Activated CD4-positive, alpha-beta T cell treated with anti-CD3 and anti-CD28 coated beads for 48 hours (primary cell): ENCODE data around the gene COMMD1.
"Not testable (repeated sequence)": the region's sequence is repeated elsewhere in the genome, so short reads cannot be mapped to it uniquely, and the experiment has no call there.

Experiments used
- DNase-seq: peaks from one replicate; pipeline ENCODE4 v3.0.0-alpha.2; 2020

The COMMD1 gene

DNA sequence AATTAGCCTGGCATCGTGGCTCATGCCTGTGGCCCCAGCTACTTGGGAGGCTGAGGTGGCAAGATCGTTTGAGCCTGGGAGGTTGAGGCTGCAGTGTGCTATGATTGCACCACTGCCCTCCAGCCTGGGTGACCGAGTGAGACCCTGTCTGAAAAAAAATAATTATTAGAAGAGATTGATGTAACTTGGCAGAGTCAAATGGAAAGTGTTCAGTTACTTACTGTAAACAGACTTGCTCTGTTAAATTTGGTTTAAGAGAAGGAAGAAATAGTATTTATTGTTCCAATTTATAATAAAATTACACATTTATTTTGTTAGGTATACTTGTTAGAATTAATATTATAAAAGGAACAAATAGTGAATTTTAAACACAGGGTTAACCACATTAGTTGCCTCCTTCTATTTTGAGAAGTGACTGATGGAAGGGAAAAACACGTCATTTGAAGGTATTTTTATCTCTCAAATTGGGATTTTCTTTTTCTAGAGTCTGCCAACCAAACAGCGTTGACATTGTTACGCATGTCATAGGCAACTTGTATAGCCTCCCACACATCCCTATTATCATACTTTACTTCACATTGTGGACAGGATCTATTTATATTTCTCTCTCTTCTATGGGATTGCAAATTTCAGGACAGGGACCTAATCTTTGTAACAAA lies 171.6 kb downstream of the COMMD1 start:
- DNase-seq, result no peak

DNA sequence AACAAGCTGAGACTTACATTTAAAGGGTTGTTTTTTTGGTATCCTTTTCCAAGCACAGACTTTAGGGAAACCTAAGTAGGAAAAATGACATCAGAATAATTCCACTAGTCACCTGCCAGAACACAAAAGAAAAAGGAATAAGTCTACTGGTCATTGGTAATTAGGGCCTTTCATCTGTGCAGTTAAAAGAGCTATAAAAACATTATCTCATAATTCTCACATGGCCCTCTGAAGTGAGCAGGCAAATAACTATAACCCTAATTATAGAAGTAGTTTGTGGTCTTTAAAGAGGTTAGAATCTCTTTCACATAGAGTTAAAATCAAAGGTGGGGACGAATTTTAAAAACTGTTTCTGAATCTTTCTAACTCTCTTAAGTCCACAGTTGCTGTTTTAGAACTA lies 179.3 kb downstream of the COMMD1 start:
- no peak for DNase-seq

GRCh38 chr2:62089658-62090057 lies 184.2 kb downstream of the COMMD1 start:
- no peak for DNase-seq

DNA sequence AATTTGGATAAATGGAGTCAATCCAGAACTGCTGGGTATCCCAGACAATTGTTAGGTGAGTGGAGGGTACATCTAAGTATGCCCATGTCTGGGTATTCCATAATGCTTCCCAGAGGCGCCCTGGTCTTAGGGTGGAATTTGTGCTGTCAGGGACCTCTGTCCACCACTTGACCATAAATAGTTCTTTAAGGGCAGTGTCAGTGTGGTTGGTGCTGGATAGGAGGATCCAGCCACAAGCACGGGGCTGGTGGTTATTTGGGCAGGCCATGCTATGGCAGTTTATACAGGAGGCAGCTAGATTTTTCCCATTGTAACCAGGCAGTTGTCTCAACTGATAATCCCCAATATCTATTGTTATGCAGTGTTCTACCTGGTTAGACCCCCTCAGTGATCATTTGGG lies 186.0 kb downstream of the COMMD1 start:
- DNase-seq, result no peak

DNA sequence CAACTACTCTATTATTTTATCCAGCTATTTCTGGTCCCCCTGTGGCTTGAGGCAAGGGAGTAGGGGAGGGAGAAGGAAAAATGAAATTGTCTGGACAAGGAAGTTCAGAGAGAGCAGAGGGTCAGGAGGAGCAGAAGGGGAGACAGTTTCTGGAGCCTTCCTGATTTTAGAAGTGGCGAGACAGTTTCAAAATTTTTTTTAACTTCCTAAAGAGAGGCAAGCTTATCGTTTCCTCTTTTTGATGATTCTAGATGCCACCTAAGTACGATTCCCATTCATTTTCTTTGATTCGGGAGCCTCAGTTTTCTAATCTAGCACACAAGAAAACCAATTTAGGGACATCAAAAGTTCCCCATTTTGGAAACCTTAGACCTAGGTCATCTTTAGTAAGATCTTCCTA lies 193.6 kb downstream of the COMMD1 start:
- no peak for DNase-seq

- DNase-seq, result no peak
These were observed 194.2 kb downstream of the COMMD1 start for GRCh38 chr2:62099523-62100175.

DNA sequence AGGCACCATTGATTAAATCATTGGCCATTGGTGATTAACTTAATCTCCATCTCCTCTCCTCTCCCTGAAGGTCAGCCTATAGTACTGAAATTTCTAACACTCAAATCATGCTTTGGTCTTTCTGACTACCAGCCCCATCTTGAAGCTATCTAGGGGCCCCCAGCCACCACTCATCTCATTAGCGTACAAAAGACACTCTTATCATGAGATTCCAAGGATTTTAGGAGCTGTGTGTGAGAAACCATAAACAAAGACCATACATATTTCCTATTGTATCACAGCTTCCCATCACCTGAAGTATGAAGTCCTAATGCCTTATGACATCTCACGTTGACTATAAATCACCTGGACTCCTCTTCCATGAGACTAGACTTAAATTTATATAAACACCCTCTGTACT lies 196.4 kb downstream of the COMMD1 start:
- no peak for DNase-seq

GRCh38 chr2:62102402-62102920 lies 197.0 kb downstream of the COMMD1 start:
- no peak for DNase-seq

DNA sequence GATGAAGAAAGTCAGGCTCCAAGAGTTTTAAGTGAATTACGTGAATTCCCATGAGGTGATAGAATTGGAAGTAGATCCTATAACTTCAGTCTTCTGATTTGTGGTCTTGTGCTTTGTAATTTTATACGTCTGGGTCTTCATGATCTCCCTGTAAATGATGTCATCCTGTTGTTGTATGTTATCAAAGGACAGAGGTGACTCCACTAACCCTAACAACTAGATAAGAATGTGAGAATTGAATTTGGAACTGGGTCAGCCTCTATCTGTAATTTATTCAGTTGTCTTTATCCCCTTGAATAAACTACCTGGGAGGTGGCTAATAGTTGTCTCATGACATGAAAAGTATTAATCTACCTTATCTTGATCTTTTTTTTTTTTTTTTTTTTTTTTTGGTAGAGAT lies 204.1 kb downstream of the COMMD1 start:
- DNase-seq, result no peak

GRCh38 chr2:62110415-62111025 lies 205.0 kb downstream of the COMMD1 start:
- DNase-seq, result no peak

GRCh38 chr2:62112179-62112578 lies 206.7 kb downstream of the COMMD1 start:
- no peak for DNase-seq

DNA sequence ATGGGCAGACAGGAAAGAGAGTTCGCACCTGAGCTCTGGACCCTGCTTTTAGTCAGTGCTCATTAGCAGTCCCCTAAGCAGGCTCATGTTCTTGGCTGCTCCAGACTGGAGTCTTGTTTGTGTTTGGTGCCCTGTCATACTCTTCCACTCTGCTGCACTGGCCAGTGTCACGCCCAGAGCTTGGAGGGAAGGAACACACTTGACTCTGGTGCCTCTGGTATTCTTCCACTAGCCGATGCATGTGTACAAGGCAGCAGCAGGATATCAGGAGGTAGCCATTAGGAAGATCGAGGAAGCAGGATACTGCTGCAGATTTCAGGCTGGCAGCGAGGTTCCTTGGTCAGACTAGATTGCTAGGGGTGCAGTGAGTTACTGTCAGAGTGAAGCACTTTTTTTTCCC lies 209.1 kb downstream of the COMMD1 start:
- no peak for DNase-seq

- DNase-seq, result no peak
These were observed 211.5 kb downstream of the COMMD1 start for GRCh38 chr2:62116983-62117382.

DNA sequence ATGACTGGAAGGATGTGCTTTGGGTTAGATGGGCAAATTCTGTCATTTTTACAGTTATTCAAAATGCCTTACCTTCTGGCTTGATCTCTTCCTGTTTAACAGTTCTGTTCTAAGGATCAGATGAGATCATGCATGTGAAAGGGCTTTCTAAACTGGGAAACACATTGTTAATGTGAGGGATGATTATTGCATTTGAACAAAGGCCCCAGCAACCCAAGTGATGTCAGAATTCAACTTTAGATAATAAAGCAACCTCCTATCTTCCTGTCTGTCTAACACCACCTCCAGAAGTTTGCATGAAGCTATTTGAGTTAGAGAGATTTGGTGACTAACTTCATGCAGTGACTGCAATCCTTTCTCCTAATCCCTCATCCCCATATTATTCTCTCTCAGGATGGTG lies 212.7 kb downstream of the COMMD1 start:
- no peak for DNase-seq

- no peak for DNase-seq
These were observed 214.0 kb downstream of the COMMD1 start for GRCh38 chr2:62119311-62119974.

DNA sequence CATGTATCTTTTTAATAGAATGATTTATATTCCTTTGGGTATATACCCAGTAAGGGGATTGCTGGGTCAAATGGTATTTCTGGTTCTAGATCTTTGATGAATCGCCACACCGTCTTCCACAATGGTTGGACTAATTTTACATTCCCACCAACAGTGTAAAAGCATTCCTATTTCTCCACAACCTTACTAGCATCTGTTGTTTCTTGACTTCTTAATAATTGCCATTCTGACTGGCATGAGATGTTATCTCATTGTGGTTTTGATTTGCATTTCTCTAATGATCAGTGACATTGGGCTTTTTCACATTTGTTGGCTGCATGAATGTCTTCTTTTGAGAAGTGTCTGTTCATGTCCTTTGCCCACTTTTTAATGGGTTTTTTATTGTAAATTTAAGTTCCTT lies 220.8 kb downstream of the COMMD1 start:
- not testable (repeated sequence) for DNase-seq

DNA sequence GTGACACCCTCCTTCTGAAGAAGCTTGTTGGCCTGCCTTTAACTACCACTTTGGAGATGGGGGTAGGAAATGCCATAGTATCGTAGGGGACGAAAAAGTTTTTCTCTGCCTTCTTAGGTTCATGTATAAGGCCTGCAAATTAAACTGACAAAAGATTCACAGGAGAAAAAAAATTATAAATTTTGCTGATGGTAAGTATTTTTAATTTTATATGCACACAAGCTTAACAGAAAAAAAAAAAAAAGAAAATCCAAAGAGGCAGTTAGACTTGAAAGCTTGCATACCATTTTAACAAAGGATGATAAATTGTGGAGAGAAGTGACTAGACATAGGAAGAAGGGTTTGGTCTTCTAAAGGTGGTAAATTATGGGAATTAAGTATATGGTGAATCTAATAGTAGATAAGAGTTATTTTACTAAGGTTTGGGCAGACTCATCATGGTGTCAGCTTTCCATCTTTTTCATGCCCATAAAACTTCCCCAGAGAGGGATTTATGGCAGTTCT lies 227.9 kb downstream of the COMMD1 start:
- DNase-seq, result no peak

- no peak for DNase-seq
These were observed 231.7 kb downstream of the COMMD1 start for GRCh38 chr2:62136956-62137830.

DNA sequence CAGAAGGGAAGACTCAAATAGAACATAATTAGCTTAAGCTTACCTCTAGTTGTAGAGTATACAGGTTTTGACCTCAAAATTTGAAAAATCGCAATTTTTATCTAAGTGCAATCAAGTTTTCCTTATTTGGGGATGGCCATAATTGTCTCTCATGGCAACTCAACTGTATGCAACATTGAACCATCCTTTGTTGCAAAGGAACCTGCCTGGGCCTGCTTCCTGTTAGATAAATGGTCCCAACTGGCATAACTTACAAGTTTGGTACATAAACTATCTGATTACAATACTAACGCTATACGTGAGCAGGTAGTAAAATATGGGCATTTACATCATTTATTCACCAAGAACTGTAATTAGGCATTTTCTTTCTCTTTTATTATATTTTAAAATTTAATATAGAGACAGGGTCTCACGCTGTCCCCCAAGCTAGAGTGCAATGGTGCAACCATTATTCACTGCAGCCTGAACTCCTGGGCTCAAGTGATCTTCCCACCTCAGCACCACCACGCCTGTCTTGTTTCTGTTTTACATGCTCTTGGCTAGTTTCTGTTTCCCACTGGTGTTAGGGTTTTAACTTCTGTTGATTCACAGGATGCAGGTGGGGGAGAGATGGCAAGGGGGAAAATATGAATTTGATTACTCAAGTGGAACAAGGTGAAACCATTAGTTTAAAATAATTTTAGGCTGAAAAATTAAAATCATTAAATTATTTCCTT lies 235.1 kb downstream of the COMMD1 start:
- no peak for DNase-seq

- DNase-seq, result no peak
These were observed 235.8 kb downstream of the COMMD1 start for GRCh38 chr2:62141142-62141740.

DNA sequence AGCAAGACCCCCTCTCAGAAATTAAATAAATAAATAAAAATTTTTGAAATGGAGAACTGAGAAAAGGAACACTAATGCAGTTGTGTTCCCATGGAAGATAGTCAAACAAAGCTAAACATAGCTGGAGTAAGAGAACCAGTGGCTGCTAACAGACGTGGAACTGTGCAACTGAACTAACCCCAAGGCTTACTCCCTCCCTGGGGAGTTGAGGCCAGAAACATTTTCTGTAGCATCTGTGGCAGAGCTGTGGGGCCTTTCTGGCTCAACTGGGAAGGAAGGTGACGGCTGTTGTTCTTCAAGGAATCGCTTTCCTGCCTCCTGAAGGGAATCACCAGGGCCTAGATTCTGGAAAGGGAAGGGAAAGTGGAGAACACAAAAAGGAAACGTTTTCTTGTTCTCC lies 236.6 kb downstream of the COMMD1 start:
- no peak for DNase-seq
